Astrocyte (in vitro differentiated cells and primary cell): ENCODE measurements around the gene BAG3. TPM values are rescaled to one million over a fixed set of nuclear protein-coding genes. Genes with fewer than 3 reads are reported as not detected.

Experiments
- DNase-seq: peaks from one replicate; pipeline ENCODE4 v3.0.0-alpha.2; 2010; ENCODE audit warnings: low read depth
- FAIRE-seq: peaks from 2 replicates; lab custom pipeline; 2011; peaks lifted over from hg19 to GRCh38; lab: Jason Lieb, UNC
- H2AFZ ChIP-seq: 2 replicates; pipeline ENCODE4 v1.6.0; 2012; ENCODE audit warnings: low read depth, low read length, inconsistent platforms
- H3K27ac ChIP-seq: 2 replicates; pipeline ENCODE4 v1.5.1; 2011; ENCODE audit warnings: low read depth, low read length, inconsistent platforms
- H3K27me3 ChIP-seq: 2 replicates; pipeline ENCODE4 v1.6.0; 2011; ENCODE audit warnings: low read length, inconsistent platforms; ENCODE audit not compliant: insufficient read depth
- H3K36me3 ChIP-seq: 2 replicates; pipeline ENCODE4 v1.5.1; 2011; ENCODE audit warnings: low read length, inconsistent platforms; ENCODE audit not compliant: insufficient read depth
- H3K4me1 ChIP-seq: 2 replicates; pipeline ENCODE4 v1.5.1; 2011; ENCODE audit warnings: low read length, inconsistent platforms; ENCODE audit not compliant: insufficient read depth
- H3K4me2 ChIP-seq: 2 replicates; pipeline ENCODE4 v1.6.0; 2012; ENCODE audit warnings: low read length, inconsistent platforms
- H3K4me3 ChIP-seq: 2 replicates; pipeline ENCODE4 v1.5.1; 2011; ENCODE audit warnings: low read depth, mild to moderate bottlenecking, low read length, inconsistent platforms; ENCODE audit not compliant: insufficient read depth
- H3K79me2 ChIP-seq: 2 replicates; pipeline ENCODE4 v1.6.0; 2012; ENCODE audit warnings: mild to moderate bottlenecking, low read length, inconsistent platforms; ENCODE audit not compliant: insufficient read depth
- H3K9ac ChIP-seq: 2 replicates; pipeline ENCODE4 v1.6.0; 2012; ENCODE audit warnings: mild to moderate bottlenecking, low read length, inconsistent platforms
- H3K9me3 ChIP-seq: 2 replicates; pipeline ENCODE4 v1.5.1; 2012; ENCODE audit warnings: low read depth, mild to moderate bottlenecking, low read length, inconsistent platforms; ENCODE audit not compliant: insufficient read depth
- H4K20me1 ChIP-seq: 2 replicates; pipeline ENCODE4 v1.6.0; 2012; ENCODE audit warnings: low read length, inconsistent platforms; ENCODE audit not compliant: insufficient read depth
- H3K27ac Mint-ChIP-seq: one replicate; pipeline ENCODE4 v1.8.0; 2021; ENCODE audit warnings: mild to moderate bottlenecking, mixed read lengths; ENCODE audit not compliant: unreplicated experiment
- H3K27me3 Mint-ChIP-seq: one replicate; pipeline ENCODE4 v1.8.0; 2021; ENCODE audit warnings: low read depth, mixed read lengths; ENCODE audit not compliant: unreplicated experiment
- H3K36me3 Mint-ChIP-seq: one replicate; pipeline ENCODE4 v1.8.0; 2021; ENCODE audit warnings: low read depth, mixed read lengths; ENCODE audit not compliant: unreplicated experiment
- H3K4me1 Mint-ChIP-seq: one replicate; pipeline ENCODE4 v1.8.0; 2021; ENCODE audit warnings: low read depth, mixed read lengths; ENCODE audit not compliant: unreplicated experiment
- H3K4me3 Mint-ChIP-seq: one replicate; pipeline ENCODE4 v1.8.0; 2021; ENCODE audit warnings: mild to moderate bottlenecking, moderate library complexity, mixed read lengths; ENCODE audit not compliant: unreplicated experiment
- H3K9me3 Mint-ChIP-seq: one replicate; pipeline ENCODE4 v1.8.0; 2021; ENCODE audit warnings: mild to moderate bottlenecking, mixed read lengths; ENCODE audit not compliant: unreplicated experiment
- CTCF ChIP-seq: IDR thresholded peaks from 2 replicates; pipeline ENCODE4 v1.5.1; 2011; ENCODE audit warnings: low read depth, mild to moderate bottlenecking, inconsistent platforms, low read length, moderate library complexity; ENCODE audit not compliant: insufficient read depth
- EZH2 ChIP-seq: IDR thresholded peaks from 2 replicates; pipeline ENCODE4 v1.6.1; 2012; ENCODE audit warnings: mild to moderate bottlenecking, low read length, inconsistent platforms; ENCODE audit not compliant: insufficient read depth
- total RNA-seq: library from RNA; stranded (reverse); gene quantifications from 2 replicates; pipeline ENCODE4 v1.2.1, GENCODE V29; 2021

The BAG3 gene
- total RNA-seq, 1 donor from 2014 or later: 71.6 TPM

DNA sequence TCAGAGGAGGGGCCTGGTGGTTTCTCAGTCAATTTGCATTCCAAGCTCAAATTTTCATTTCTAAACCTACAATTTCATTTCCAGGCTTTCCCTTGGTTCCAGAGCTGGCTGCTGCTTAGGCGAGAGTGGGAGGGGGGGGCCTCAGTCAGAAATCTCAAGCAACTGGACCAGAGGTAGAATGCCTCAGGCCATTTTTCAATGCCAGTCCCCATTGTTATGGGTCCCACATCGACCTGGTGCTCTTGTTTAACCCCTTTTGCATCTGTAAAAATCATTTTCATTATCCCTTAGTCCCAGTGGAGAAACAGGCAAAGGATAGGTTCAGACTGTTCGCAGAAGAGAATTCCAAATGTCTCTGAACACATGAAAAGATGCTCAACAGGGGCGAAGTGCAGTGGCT, 13.5 kb upstream of the BAG3 start:
- H3K4me3 ChIP-seq: no peak overlapping the region
- H3K27ac ChIP-seq: no peak overlapping the region
- Mint-ChIP-seq H3K27ac (no peak overlapping the region), H3K9me3 (no peaks in the 10 kb centered on the region), H3K4me1 (peaks cover 1% of the 10 kb centered on the region), H3K27me3 (no peaks in the 10 kb centered on the region), H3K36me3 (no peaks in the 10 kb centered on the region), H3K4me3 (no peak overlapping the region)
- no peak overlapping the region for H3K4me2 ChIP-seq
- H4K20me1 ChIP-seq: no peaks in the 10 kb centered on the region
- no peak overlapping the region for H3K9ac ChIP-seq
- no peak overlapping the region for H2AFZ ChIP-seq
- no peaks in the 10 kb centered on the region for H3K36me3 ChIP-seq
- no peaks in the 10 kb centered on the region for H3K9me3 ChIP-seq
- FAIRE-seq (no peak), DNase-seq (no peak)
- H3K79me2 ChIP-seq: no peaks in the 10 kb centered on the region
- TF ChIP-seq CTCF: no peak
- no peak for TF ChIP-seq EZH2
- H3K4me1 ChIP-seq: no peaks in the 10 kb centered on the region
- H3K27me3 ChIP-seq: no peaks in the 10 kb centered on the region

DNA sequence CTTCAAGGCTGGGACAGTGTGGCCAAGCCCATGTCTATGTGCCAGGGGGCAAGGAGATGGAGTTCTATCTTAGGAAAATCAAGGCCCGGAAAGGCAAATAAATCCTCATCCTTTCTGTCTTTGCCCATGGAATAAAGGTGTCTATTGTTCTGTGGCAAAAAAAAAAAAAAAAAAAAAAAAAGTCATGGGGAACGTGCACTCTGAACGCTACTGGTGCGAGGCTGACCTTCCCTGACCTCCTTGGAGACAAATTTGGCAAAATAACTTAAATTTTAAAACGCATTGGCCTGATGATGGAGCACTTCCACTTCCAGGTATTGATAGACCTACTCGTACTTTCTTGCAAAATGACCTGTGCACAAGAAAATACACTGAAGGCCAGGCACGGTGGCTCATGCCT, 12.2 kb upstream of the BAG3 start:
- Histone ChIP-seq H3K4me3 (no peak overlapping the region), H3K9ac (no peak overlapping the region), H2AFZ (no peak overlapping the region), H3K4me2 (no peak overlapping the region), H3K4me1 (no peaks in the 10 kb centered on the region), H3K27me3 (no peaks in the 10 kb centered on the region), H3K27ac (no peak overlapping the region), H4K20me1 (no peaks in the 10 kb centered on the region), H3K36me3 (no peaks in the 10 kb centered on the region), H3K9me3 (no peaks in the 10 kb centered on the region), H3K79me2 (no peaks in the 10 kb centered on the region)
- peaks cover 7% of the 10 kb centered on the region for H3K9me3 Mint-ChIP-seq
- H3K4me3 Mint-ChIP-seq: no peak overlapping the region
- no peaks in the 10 kb centered on the region for H3K27me3 Mint-ChIP-seq
- no peak overlapping the region for H3K27ac Mint-ChIP-seq
- no peaks in the 10 kb centered on the region for H3K36me3 Mint-ChIP-seq
- peaks cover under 1% of the 10 kb centered on the region for H3K4me1 Mint-ChIP-seq
- FAIRE-seq (no peak), DNase-seq (no peak)
- TF ChIP-seq CTCF: no peak
- TF ChIP-seq EZH2: no peak

DNA sequence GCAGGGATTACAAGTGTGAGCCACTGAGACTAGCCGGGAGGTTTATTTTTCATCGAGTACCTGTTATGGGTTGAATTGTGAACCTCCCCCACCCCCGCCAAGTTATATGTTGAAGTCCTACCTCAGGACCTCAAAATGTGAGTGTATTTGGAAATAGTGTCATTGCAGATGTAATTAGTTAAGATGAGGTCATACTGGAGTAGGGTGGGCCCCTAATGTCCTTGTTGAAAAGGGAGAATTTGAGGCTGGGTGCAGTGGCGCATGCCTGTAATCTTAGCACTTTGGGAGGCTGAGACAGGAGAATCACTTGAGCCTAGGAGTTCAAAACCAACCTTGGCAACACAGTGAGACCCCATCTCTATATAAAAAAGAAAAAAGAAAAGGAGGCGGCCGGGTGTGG, 10.8 kb upstream of the BAG3 start:
- no peak overlapping the region for H3K27ac ChIP-seq
- H3K36me3 Mint-ChIP-seq: no peaks in the 10 kb centered on the region
- no peaks in the 10 kb centered on the region for H3K27me3 ChIP-seq
- no peak overlapping the region for H2AFZ ChIP-seq
- no peak for DNase-seq
- H3K4me1 ChIP-seq: no peaks in the 10 kb centered on the region
- no peaks in the 10 kb centered on the region for H3K27me3 Mint-ChIP-seq
- no peak overlapping the region for H3K27ac Mint-ChIP-seq
- no peak overlapping the region for H3K4me2 ChIP-seq
- H3K79me2 ChIP-seq: no peaks in the 10 kb centered on the region
- no peak overlapping the region for H3K9ac ChIP-seq
- peaks cover 7% of the 10 kb centered on the region for H3K9me3 Mint-ChIP-seq
- TF ChIP-seq EZH2: no peak
- no peak for TF ChIP-seq CTCF
- peaks cover 8% of the 10 kb centered on the region for H3K9me3 ChIP-seq
- FAIRE-seq: no peak
- no peaks in the 10 kb centered on the region for H4K20me1 ChIP-seq
- H3K36me3 ChIP-seq: no peaks in the 10 kb centered on the region
- H3K4me3 Mint-ChIP-seq: no peak overlapping the region
- no peak overlapping the region for H3K4me3 ChIP-seq
- H3K4me1 Mint-ChIP-seq: no peaks in the 10 kb centered on the region
